ENCODE results near the gene STRC.
"Not testable (repeated sequence)": the region's sequence is repeated elsewhere in the genome, so short reads cannot be mapped to it uniquely, and the experiment has no call there.

STRC gene

DNA sequence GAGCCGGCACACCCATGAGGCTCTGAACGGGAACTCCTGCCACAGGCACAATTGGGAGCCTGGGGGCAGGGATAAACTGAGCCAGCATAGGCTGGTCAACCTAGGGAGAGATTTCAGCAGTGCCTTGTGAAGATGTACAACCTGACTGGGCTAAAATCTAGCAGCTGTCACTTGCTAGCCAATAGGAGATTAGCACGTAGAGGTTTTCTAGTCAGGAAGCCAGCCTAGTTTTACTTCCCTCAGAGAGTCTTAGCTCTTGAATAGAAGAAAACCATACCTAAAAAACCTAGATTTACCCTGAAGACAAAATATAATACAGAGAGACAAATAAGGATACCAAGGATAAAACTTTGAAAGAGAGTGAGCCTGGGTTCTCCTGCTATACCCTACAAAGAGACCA, 55.8 kb downstream of the STRC start:
- DNase-seq = not testable (repeated sequence)

DNA sequence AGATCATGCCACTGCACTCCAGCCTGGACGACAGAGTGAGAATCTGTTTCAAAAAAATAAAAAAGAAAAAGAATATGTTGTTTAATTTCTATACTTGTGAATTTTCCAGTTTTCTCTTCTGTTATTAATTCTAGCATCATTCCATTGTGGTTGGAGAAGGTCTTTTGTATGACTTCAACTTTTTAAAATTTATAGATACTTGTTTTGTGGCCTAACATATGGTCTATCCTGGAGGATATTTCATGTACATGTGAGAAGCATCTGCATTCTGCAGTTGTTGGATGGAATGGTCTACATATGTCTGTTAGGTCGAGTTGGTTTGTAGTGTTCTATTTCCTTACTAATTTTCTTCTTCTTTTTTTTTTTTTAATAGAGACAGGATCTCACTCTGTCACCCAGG, 65.6 kb downstream of the STRC start:
- no peak for DNase-seq

DNA sequence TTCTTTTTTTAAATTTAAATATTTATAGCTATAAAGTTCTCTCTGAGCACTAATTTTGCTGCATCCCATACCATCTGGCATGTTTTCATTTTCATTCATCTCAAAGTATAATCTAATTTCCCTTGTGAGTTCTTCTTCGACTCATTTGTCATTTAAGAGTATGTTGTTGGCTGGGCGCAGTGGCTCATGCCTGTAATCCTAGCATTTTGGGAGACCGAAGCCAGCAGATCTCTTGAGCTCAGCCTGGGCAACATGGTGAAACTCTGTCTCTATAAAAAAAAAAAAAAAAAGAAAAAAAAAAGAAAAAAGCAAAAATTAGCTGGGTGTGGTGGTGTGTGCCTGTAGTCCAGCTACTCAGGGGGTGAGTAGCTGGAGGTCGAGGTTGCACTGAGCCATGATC, 66.3 kb downstream of the STRC start:
- DNase-seq = no peak

DNA sequence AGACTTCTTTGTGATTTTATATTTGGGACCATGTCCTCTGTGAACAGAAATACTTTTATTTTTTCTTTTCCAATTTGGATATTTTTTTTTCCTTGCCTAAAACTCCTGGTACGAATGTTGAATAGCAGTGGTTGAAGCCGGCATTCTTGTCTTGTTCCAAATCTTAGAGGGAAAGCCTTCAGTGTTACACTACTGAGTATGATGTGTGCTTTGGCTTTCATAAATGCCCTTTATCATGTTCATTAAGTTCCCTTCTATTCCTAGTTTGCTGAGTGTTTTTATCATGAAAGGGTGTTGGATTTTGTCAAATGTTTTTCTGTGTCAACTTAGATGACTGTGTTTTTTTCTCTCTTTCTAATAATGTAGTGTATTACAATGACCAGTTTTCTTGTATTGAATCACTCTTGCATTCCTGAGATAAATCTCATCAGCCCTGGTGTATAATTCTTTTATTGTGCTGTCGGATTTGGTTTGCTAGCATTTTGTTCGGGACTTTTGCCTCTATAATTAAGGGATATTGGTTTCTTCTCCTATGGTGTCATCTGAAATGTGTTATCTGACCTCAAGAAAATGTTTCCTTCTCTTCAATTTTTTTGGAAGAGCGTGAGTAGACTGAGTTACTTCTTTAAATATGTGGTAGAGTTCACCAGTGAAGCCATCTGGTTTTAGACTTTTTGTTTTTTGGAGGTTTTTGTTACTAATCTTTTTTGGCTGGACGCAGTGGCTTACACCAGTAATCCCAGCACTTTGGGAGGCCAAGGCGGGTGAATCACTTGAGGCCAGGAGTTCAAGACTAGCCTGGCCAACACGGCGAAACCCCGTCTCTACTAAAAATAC, 67.9 kb downstream of the STRC start:
- no peak for DNase-seq
